Smooth muscle cell (in vitro differentiated cells): ENCODE data around the gene AP3B2. TPM values are rescaled to one million over a fixed set of nuclear protein-coding genes. Genes with fewer than 3 reads are reported as not detected.

Source experiments
- DNase-seq: peaks from one replicate; lab custom pipeline; 2025; ENCODE audit not compliant: unreplicated experiment; lab: John Stamatoyannopoulos, UW
- H2AFZ ChIP-seq: fragments of 200-600 bp; sonication (generic); 2 replicates; pipeline ENCODE4 v1.6.0; 2016; ENCODE audit warnings: antibody characterized with exemption, low read depth, mild to moderate bottlenecking
- H3F3A ChIP-seq: fragments of 200-600 bp; sonication (generic); 2 replicates; pipeline ENCODE4 v1.6.0; 2017; ENCODE audit warnings: antibody characterized with exemption, low read depth
- H3K27ac ChIP-seq: fragments of 200-600 bp; sonication (generic); 2 replicates; pipeline ENCODE4 v1.5.1; 2016; ENCODE audit warnings: low read depth, mild to moderate bottlenecking
- H3K27me3 ChIP-seq: fragments of 200-600 bp; sonication (generic); 2 replicates; pipeline ENCODE4 v1.6.1; 2016; ENCODE audit warnings: low read depth, mild to moderate bottlenecking
- H3K36me3 ChIP-seq: fragments of 200-600 bp; sonication (generic); 2 replicates; pipeline ENCODE4 v1.5.1; 2016; ENCODE audit warnings: low read depth
- H3K4me1 ChIP-seq: fragments of 200-600 bp; sonication (generic); 2 replicates; pipeline ENCODE4 v1.5.1; 2016; ENCODE audit warnings: low read depth
- H3K4me2 ChIP-seq: fragments of 200-600 bp; sonication (generic); 2 replicates; pipeline ENCODE4 v1.6.0; 2016; ENCODE audit warnings: mild to moderate bottlenecking
- H3K4me3 ChIP-seq: fragments of 200-600 bp; sonication (generic); 2 replicates; pipeline ENCODE4 v1.5.1; 2016; ENCODE audit warnings: mild to moderate bottlenecking
- H3K79me2 ChIP-seq: fragments of 200-600 bp; sonication (generic); 2 replicates; pipeline ENCODE4 v1.6.0; 2016; ENCODE audit warnings: low read depth, mild to moderate bottlenecking
- H3K9ac ChIP-seq: fragments of 200-600 bp; sonication (generic); 2 replicates; pipeline ENCODE4 v1.6.0; 2016; ENCODE audit warnings: low read depth
- H3K9me3 ChIP-seq: fragments of 200-600 bp; sonication (generic); replicated peaks from 2 replicates; pipeline ENCODE4 v1.5.1; 2016; ENCODE audit warnings: low read depth
- H4K20me1 ChIP-seq: fragments of 200-600 bp; sonication (generic); 2 replicates; pipeline ENCODE4 v1.6.0; 2016; ENCODE audit warnings: low read depth
- WGBS: methylation state at CpG from one replicate; pipeline ENCODE4 v1.1.7; 2016; ENCODE audit warnings: low lambda C conversion rate; 5-methylcytosine and 5-hydroxymethylcytosine counted together
- polyA plus RNA-seq: library from polyadenylated mRNA; unstranded; fragments of >200 nt; fragmentation: Nextera tagmentation; extraction: Ambion mirVana; gene quantifications from 2 replicates; pipeline ENCODE4 v1.2.1, GENCODE V29; 2016
- total RNA-seq: library from RNA; depleted of rRNA; stranded (reverse); fragments of >200 nt; gene quantifications from 2 replicates; pipeline ENCODE4 v1.2.3, GENCODE V29; 2014
- TF ChIP-seq, protein P1 (sequence below): fragments of 200-600 bp; sonication (generic); IDR thresholded peaks from 2 replicates; pipeline ENCODE4 v1.5.1; 2017; ENCODE audit warnings: borderline replicate concordance, mild to moderate bottlenecking, antibody characterized with exemption; ENCODE audit not compliant: insufficient read depth, poor library complexity, severe bottlenecking

The AP3B2 gene
- total and polyA plus RNA-seq, 2 experiments from 2014 or later, result 0.66 to 1.6 TPM

DNA sequence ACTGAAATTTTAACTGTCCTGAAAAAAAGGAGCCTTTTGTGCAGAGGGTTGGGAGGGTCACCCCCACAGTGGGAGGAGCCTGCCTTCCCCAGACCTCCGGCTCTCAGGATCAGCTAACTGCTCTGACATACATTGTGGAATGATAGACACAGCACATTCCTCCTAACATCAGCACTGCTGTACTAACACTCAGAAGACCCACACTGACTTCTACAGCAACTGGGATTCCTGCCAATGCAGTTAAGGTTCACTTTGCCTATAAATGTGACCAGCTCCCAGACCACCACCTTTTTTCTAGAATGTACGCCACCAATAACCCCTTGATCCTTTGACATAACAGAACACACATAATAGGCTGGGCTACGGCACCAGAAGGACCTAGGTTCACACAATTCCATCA, 65.7 kb downstream of the AP3B2 start:
- TF ChIP-seq, protein P1, sequence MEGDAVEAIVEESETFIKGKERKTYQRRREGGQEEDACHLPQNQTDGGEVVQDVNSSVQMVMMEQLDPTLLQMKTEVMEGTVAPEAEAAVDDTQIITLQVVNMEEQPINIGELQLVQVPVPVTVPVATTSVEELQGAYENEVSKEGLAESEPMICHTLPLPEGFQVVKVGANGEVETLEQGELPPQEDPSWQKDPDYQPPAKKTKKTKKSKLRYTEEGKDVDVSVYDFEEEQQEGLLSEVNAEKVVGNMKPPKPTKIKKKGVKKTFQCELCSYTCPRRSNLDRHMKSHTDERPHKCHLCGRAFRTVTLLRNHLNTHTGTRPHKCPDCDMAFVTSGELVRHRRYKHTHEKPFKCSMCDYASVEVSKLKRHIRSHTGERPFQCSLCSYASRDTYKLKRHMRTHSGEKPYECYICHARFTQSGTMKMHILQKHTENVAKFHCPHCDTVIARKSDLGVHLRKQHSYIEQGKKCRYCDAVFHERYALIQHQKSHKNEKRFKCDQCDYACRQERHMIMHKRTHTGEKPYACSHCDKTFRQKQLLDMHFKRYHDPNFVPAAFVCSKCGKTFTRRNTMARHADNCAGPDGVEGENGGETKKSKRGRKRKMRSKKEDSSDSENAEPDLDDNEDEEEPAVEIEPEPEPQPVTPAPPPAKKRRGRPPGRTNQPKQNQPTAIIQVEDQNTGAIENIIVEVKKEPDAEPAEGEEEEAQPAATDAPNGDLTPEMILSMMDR, result no peak

DNA sequence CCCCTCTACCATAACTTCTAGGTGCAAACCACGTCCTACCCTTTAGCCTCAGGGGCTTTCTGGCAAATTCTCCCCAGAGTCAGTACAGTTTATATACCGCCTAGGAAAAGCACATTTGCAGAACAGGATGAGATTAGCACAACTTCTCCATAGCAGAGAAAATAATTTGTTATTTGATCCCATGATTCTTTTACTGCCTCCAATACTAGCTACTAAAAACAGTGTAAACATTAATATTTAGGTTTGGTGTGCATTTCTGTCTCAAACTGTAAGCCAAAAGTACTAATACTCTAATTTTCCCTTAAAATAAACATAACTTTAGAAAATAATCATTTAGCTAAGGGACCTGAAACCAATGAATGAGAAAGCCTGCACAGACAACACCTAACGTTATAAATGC, 67.0 kb downstream of the AP3B2 start:
- Histone ChIP-seq H2AFZ (no peak overlapping the region), H3K9me3 (no peaks in the 10 kb centered on the region), H3K9ac (no peak overlapping the region), H3K79me2 (no peaks in the 10 kb centered on the region), H4K20me1 (no peaks in the 10 kb centered on the region), H3K4me2 (no peak overlapping the region), H3F3A (no peaks in the 10 kb centered on the region), H3K36me3 (no peaks in the 10 kb centered on the region), H3K27me3 (peaks cover 88% of the 10 kb centered on the region), H3K4me3 (no peak overlapping the region), H3K27ac (no peak overlapping the region), H3K4me1 (peaks cover 8% of the 10 kb centered on the region)
- no peak for DNase-seq
- TF ChIP-seq, protein P1, result no peak
- 73% methylated on average over 3 of the region's 3 CpGs for WGBS

More for the DNA sequence above, 65.7 kb downstream of the AP3B2 start:
- 68% methylated on average over 3 of the region's 3 CpGs for WGBS
- H3K9me3 ChIP-seq, result no peaks in the 10 kb centered on the region
- no peaks in the 10 kb centered on the region for H4K20me1 ChIP-seq
- H3K27me3 ChIP-seq, result peaks cover 88% of the 10 kb centered on the region
- H3K4me2 ChIP-seq, result no peak overlapping the region
- no peak overlapping the region for H3K9ac ChIP-seq
- no peaks in the 10 kb centered on the region for H3K79me2 ChIP-seq
- no peak overlapping the region for H2AFZ ChIP-seq
- no peak for DNase-seq
- no peaks in the 10 kb centered on the region for H3K36me3 ChIP-seq
- no peak overlapping the region for H3K4me3 ChIP-seq
- peaks cover 8% of the 10 kb centered on the region for H3K4me1 ChIP-seq
- H3F3A ChIP-seq, result no peaks in the 10 kb centered on the region
- H3K27ac ChIP-seq, result no peak overlapping the region

DNA sequence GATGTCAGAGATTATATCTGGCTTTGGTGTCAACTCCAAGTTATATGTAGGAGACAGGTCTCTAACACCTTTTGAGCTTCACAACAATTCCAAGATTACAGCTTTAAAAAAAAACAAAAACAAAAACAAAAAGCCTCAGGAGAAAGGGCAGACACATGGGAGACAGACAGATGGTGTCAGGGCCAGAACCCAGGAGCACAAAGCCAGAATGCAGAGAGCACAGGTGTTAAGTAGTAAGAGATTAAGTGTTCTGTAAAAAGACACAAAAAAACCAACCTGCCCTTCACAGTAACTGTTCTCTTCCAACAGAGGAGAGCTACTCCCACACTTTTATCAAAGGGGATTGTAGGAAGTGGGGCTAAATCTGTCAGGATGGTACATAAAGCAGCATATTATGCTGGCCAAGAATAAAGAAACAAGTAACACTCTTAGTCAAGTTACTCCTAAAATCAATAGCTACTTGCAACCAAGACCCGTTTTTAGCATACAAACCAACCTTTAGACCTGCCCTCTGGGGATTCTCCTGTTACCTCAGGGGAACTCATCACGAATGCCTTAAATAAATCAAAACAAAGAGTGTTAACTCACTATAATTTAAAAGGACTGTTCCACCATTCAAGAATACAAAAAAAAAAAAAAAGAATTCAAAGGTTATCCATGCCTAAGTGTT, 68.4 kb downstream of the AP3B2 start:
- TF ChIP-seq, protein P1, result no peak
- H3K79me2 ChIP-seq, result no peaks in the 10 kb centered on the region
- no peak overlapping the region for H3K4me3 ChIP-seq
- H2AFZ ChIP-seq, result no peak overlapping the region
- 49% methylated on average over 2 of the region's 2 CpGs for WGBS
- H3K9me3 ChIP-seq, result no peaks in the 10 kb centered on the region
- H3K27ac ChIP-seq, result no peak overlapping the region
- no peaks in the 10 kb centered on the region for H3K36me3 ChIP-seq
- DNase-seq, result no peak
- no peaks in the 10 kb centered on the region for H3F3A ChIP-seq
- no peak overlapping the region for H3K4me2 ChIP-seq
- peaks cover 88% of the 10 kb centered on the region for H3K27me3 ChIP-seq
- no peak overlapping the region for H3K9ac ChIP-seq
- H3K4me1 ChIP-seq, result peaks cover 3% of the 10 kb centered on the region
- H4K20me1 ChIP-seq, result no peaks in the 10 kb centered on the region

DNA sequence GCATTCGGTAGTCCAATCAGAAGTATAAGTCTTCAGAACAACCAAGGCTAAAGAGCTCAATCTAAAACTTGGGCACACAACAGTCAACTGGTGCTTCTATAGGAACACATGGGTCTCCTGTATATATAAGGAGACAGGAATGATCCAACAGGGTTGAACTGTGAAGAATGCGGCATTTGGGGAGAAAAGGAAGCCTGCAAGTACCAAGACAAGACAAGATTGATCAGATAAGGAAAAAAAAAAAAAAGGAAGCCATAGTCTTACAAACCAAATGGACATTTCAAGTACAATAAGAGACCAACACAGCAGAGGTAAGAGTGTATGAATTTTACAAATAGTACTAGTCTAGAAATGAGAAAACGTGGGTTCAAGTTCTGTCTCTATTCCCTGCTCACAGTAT, 69.0 kb downstream of the AP3B2 start:
- no peaks in the 10 kb centered on the region for H3K4me1 ChIP-seq
- no peaks in the 10 kb centered on the region for H3K79me2 ChIP-seq
- TF ChIP-seq, protein P1, result no peak
- H3K9me3 ChIP-seq, result no peaks in the 10 kb centered on the region
- no peak overlapping the region for H3K9ac ChIP-seq
- WGBS, result 86% methylated on average over 3 of the region's 3 CpGs
- no peak overlapping the region for H3K4me3 ChIP-seq
- H3K27me3 ChIP-seq, result peaks cover 88% of the 10 kb centered on the region
- H3F3A ChIP-seq, result no peaks in the 10 kb centered on the region
- H2AFZ ChIP-seq, result no peak overlapping the region
- H3K36me3 ChIP-seq, result no peaks in the 10 kb centered on the region
- no peak overlapping the region for H3K4me2 ChIP-seq
- no peaks in the 10 kb centered on the region for H4K20me1 ChIP-seq
- no peak for DNase-seq
- H3K27ac ChIP-seq, result no peak overlapping the region
